IPS-15b (cell line): ENCODE data around the gene ROBO1.
"Not testable (repeated sequence)": the region's sequence is repeated elsewhere in the genome, so short reads cannot be mapped to it uniquely, and the experiment has no call there.

Source experiments
- H3K27me3 ChIP-seq: one replicate; pipeline ENCODE4 v1.6.1; 2013; ENCODE audit warnings: low read length; ENCODE audit not compliant: control insufficient read depth, insufficient read depth
- H3K36me3 ChIP-seq: one replicate; pipeline ENCODE4 v1.6.1; 2013; ENCODE audit warnings: low read length; ENCODE audit not compliant: control insufficient read depth, insufficient read depth
- H3K4me1 ChIP-seq: one replicate; pipeline ENCODE4 v1.6.1; 2013; ENCODE audit warnings: mild to moderate bottlenecking, low read length; ENCODE audit not compliant: control insufficient read depth, insufficient read depth
- H3K4me3 ChIP-seq: one replicate; pipeline ENCODE4 v1.5.1; 2013; ENCODE audit warnings: low read depth, low read length
- H3K9ac ChIP-seq: one replicate; pipeline ENCODE4 v1.6.1; 2013; ENCODE audit warnings: low read depth, mild to moderate bottlenecking, low read length
- H3K9me3 ChIP-seq: one replicate; pipeline ENCODE4 v1.6.1; 2013; ENCODE audit warnings: mild to moderate bottlenecking, low read length; ENCODE audit not compliant: control insufficient read depth, insufficient read depth

The ROBO1 gene

DNA sequence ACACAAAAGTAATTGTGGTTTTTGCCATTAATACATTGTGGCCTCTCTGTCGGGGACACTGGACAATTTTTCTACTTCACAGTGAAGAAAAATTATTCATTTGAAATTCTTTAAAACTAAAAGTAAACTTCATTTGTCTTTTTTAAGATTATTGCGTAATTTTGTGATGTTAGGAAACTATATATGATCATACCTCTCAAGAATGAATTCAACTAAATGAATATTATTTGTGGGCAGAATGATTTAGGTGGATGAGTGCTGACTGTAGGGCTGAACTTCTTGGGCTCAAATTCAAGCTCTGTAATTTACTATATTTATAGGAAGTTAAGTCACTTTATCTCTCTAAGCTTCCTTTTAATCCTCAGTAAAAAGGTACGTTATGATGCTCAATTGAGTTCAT is 441.2 kb downstream of the ROBO1 start:
- Histone ChIP-seq H3K27me3 (no peaks in the 10 kb centered on the region), H3K4me1 (peaks cover 27% of the 10 kb centered on the region), H3K9ac (peak overlapping the region; percentile 4), H3K9me3 (no peaks in the 10 kb centered on the region), H3K4me3 (peak overlapping the region; percentile 30), H3K36me3 (no peaks in the 10 kb centered on the region)

GRCh38 chr3:79325833-79326383 is 441.9 kb downstream of the ROBO1 start:
- not testable (repeated sequence) for H3K36me3 ChIP-seq, H3K9me3 ChIP-seq, H3K9ac ChIP-seq, H3K27me3 ChIP-seq
- Histone ChIP-seq H3K4me1 (peaks cover 27% of the 10 kb centered on the region), H3K4me3 (peak overlapping the region; percentile 30)

GRCh38 chr3:79317551-79318518 is 450.0 kb downstream of the ROBO1 start:
- Histone ChIP-seq H3K27me3 (no peaks in the 10 kb centered on the region), H3K4me3 (no peak overlapping the region), H3K4me1 (no peaks in the 10 kb centered on the region), H3K36me3 (no peaks in the 10 kb centered on the region), H3K9ac (no peak overlapping the region), H3K9me3 (no peaks in the 10 kb centered on the region)

- Histone ChIP-seq H3K4me3 (no peak overlapping the region), H3K36me3 (no peaks in the 10 kb centered on the region), H3K9me3 (no peaks in the 10 kb centered on the region), H3K9ac (no peak overlapping the region), H3K27me3 (no peaks in the 10 kb centered on the region), H3K4me1 (no peaks in the 10 kb centered on the region)
Measured at GRCh38 chr3:79314962-79315361, 452.8 kb downstream of the ROBO1 start.

- no peak overlapping the region for H3K4me3 ChIP-seq
- H3K4me1 ChIP-seq = no peaks in the 10 kb centered on the region
- no peaks in the 10 kb centered on the region for H3K27me3 ChIP-seq
- no peak overlapping the region for H3K9ac ChIP-seq
- H3K36me3 ChIP-seq = no peaks in the 10 kb centered on the region
- H3K9me3 ChIP-seq = no peaks in the 10 kb centered on the region
Measured at GRCh38 chr3:79314544-79314943, 453.3 kb downstream of the ROBO1 start.

DNA sequence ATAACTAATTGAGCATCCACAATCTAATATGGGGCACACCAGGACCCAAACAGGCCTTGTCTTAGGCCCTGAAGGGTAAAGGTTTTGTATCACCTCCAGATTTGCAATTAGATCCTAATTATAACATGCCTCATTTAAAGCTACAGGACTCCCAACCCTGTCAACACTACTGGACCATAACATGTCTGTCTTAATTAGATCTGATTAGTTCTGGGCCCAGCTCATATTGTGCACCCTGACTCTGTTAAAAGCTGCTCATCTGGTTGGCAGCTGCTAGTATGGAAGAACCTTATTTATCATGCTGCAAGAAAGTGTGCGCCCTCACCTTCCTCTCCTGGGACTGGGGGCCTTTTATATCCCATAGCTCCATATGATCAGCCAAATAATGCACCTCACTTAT is 457.8 kb downstream of the ROBO1 start:
- Histone ChIP-seq H3K9me3 (no peaks in the 10 kb centered on the region), H3K27me3 (no peaks in the 10 kb centered on the region), H3K4me1 (peaks cover 4% of the 10 kb centered on the region), H3K36me3 (no peaks in the 10 kb centered on the region), H3K9ac (no peak overlapping the region), H3K4me3 (no peak overlapping the region)

DNA sequence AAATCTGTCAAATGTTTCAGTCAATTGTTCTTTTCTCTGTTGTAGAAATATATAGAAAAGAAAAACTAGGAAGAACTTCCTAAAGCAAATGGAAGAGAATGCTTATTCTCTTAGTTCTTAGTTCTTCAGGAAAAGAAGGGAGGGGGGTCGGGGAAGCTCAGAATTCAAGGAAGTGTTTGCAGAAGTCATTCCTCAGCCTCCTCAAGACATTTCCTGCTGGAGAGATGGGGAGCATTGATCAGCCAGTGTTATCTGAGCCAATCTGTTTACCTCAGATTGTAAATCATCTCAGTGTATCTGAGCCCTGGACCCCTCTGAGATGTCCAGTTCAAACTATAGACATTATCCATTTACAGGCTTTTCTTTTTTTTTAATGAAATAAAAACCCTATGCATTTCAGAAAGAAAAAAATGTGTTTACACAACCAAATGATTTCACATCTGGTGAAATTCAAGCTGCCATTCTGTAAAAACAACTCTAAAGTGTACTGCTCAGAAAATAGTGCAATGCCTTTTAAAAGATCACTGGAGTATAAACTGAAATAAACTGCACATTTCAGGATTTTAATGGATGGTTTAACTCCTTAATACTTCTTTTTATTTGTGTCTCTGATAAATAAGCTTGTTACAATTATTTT is 460.7 kb downstream of the ROBO1 start:
- Histone ChIP-seq H3K9ac (no peak overlapping the region), H3K4me1 (peaks cover 4% of the 10 kb centered on the region), H3K9me3 (no peaks in the 10 kb centered on the region), H3K36me3 (no peaks in the 10 kb centered on the region), H3K27me3 (no peaks in the 10 kb centered on the region), H3K4me3 (no peak overlapping the region)

DNA sequence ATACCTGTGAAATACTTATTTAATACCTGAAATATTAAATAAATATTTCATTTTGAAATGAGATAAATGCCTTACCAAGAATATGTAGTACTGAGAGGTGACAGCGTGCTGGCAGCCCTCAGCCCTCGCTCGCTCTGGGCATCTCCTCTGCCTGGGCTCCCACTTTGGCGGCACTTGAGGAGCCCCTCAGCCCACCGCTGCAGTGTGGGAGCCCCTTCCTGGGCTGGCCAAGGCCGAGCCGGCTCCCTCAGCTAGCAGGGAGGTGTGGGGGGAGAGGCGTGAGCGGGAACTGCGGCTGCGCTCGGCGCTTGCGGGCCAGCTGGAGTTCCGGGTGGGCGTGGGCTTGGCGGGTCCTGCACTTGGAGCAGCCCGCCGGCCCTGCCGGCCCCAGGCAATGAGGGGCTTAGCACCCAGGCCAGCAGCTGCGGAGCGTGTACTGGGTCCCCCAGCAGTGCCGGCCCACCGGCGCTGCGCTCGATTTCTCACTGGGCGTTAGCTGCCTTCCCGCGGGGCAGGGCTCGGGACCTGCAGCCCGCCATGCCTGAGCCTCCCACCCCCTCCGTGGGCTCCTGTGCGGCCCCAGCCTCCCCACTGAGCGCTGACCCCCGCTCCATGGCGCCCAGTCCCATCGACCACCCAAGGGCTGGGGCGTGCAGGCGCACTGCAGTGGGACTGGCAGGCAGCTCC is 467.7 kb downstream of the ROBO1 start:
- H3K9me3 ChIP-seq, H3K27me3 ChIP-seq, H3K36me3 ChIP-seq, H3K4me1 ChIP-seq, H3K9ac ChIP-seq, H3K4me3 ChIP-seq: not testable (repeated sequence)

- Histone ChIP-seq H3K4me1 (peaks cover 3% of the 10 kb centered on the region), H3K27me3 (no peaks in the 10 kb centered on the region), H3K9me3 (no peaks in the 10 kb centered on the region), H3K4me3 (no peak overlapping the region), H3K36me3 (no peaks in the 10 kb centered on the region), H3K9ac (no peak overlapping the region)
Measured at GRCh38 chr3:79297245-79297960, 470.4 kb downstream of the ROBO1 start.

DNA sequence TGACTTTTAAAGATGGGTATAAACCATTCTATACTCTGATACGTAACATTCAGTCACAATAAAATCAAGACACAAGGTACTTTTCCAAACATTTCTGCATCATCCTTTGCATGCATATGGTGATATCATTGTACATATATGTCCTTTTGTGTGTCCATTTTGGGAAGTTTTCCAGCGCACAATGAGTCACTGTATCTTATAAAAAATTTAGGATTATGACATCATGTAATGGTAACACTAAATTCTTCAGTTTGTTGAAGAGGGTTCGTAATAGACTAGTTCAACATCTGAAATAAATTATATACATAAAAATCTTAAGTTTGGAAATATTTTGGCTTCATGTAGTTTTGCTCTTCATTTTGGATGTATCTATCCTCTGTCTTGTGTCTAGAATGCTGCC is 480.9 kb downstream of the ROBO1 start:
- Histone ChIP-seq H3K9me3 (no peaks in the 10 kb centered on the region), H3K27me3 (no peaks in the 10 kb centered on the region)

GRCh38 chr3:79285871-79286270 is 481.9 kb downstream of the ROBO1 start:
- Histone ChIP-seq H3K27me3 (no peaks in the 10 kb centered on the region), H3K4me1 (no peaks in the 10 kb centered on the region), H3K9me3 (no peaks in the 10 kb centered on the region), H3K4me3 (no peak overlapping the region), H3K36me3 (no peaks in the 10 kb centered on the region), H3K9ac (no peak overlapping the region)

More for the DNA sequence above, 480.9 kb downstream of the ROBO1 start:
- Histone ChIP-seq H3K9ac (no peak overlapping the region), H3K4me3 (no peak overlapping the region), H3K36me3 (no peaks in the 10 kb centered on the region), H3K4me1 (no peaks in the 10 kb centered on the region)
